ENCODE results near the gene ABCC8. TPM values are rescaled to one million over a fixed set of nuclear protein-coding genes. Genes with fewer than 3 reads are reported as not detected.
A peak's percentile ranks its signal among the peaks of the same experiment; 100 is the strongest.

The ABCC8 gene
- total RNA-seq, 1 experiment from 2014 or later, result 7.3 TPM

GRCh38 chr11:17388609-17389210 is 87.9 kb downstream of the ABCC8 start, which contains the start of gene KCNJ11:
Gene KCNJ11, minus strand, starts transcription at chr11:17388659. Its CDS starts 568 bp downstream, at chr11:17388091.
- Mint-ChIP-seq H3K9me3 (no peaks in the 10 kb centered on the region), H3K4me3 (peak within 1 kb of the TSS; percentile 67), H3K4me1 (peaks cover 6% of the 10 kb centered on the region), H3K36me3 (peaks cover 10% of the 10 kb centered on the region; the same call in 1 of the 2 replicates), H3K27ac (no peak within 1 kb of the TSS), H3K27me3 (ENCODE audit: low read depth) (peaks cover 20% of the 10 kb centered on the region)
- ATAC-seq (peak; percentile 40), DNase-seq (ENCODE audit: low spot score) (peak; percentile 57)
- ChIA-PET POLR2A (no interaction called here), CTCF (interaction anchor here (0.5 to 2.5 kb wide), 42 partner anchors 9 to 380 kb away, joined by 3 to 32 read pairs (median 5); partner anchors contain the start of genes ABCC8, MYOD1, NUCB2 and OTOG)
- TF ChIP-seq IRF2 (CRISPR knock-in tag; IDR thresholded peaks at IDR 0.05; ENCODE audit: borderline replicate concordance, low read depth) (no peak), SOX15 (CRISPR knock-in tag; IDR thresholded peaks at IDR 0.05) (no peak), SP1 (CRISPR knock-in tag; conservative IDR thresholded peaks at IDR 0.05) (0 out of 2 replicates have a peak, but pooled peaks have one; percentile 13), ZNF423 (CRISPR knock-in tag; IDR thresholded peaks at IDR 0.05) (0 out of 2 replicates have a peak, but pooled peaks have one; percentile 6), JUN (CRISPR knock-in tag; IDR thresholded peaks at IDR 0.05) (no peak), TEAD1 (CRISPR knock-in tag; IDR thresholded peaks at IDR 0.05) (no peak), ZNF281 (CRISPR knock-in tag; IDR thresholded peaks at IDR 0.05) (no peak), HMGXB4 (CRISPR knock-in tag; IDR thresholded peaks at IDR 0.05) (0 out of 2 replicates have a peak, but pooled peaks have one; percentile 9)

GRCh38 chr11:17387811-17388210 is 88.8 kb downstream of the ABCC8 start:
- H3K36me3 Mint-ChIP-seq, result peaks cover 10% of the 10 kb centered on the region; the same call in 1 of the 2 replicates
- ChIA-PET CTCF (interaction anchor here (0.8 to 2.5 kb wide), 15 partner anchors 30 to 177 kb away, joined by 3 to 32 read pairs (median 11); partner anchors contain the start of genes ABCC8 and NUCB2), POLR2A (no interaction called here)
- H3K9me3 Mint-ChIP-seq, result no peaks in the 10 kb centered on the region
- H3K27ac Mint-ChIP-seq, result no peak overlapping the region
- peaks cover 6% of the 10 kb centered on the region for H3K4me1 Mint-ChIP-seq
- peaks cover 20% of the 10 kb centered on the region for H3K27me3 Mint-ChIP-seq (ENCODE audit: low read depth)
- ATAC-seq (no peak), DNase-seq (ENCODE audit: low spot score) (no peak)
- H3K4me3 Mint-ChIP-seq, result peak overlapping the region; percentile 65
- TF ChIP-seq ZNF425 (CRISPR knock-in tag; conservative IDR thresholded peaks at IDR 0.05) (no peak), E2F5 (CRISPR knock-in tag; IDR thresholded peaks at IDR 0.05) (no peak), JUN (CRISPR knock-in tag; IDR thresholded peaks at IDR 0.05) (no peak), NR1H2 (CRISPR knock-in tag; IDR thresholded peaks at IDR 0.05) (no peak), ATF1 (CRISPR knock-in tag; IDR thresholded peaks at IDR 0.05) (no peak), FOXK1 (CRISPR knock-in tag; IDR thresholded peaks at IDR 0.05) (no peak), SOX15 (CRISPR knock-in tag; IDR thresholded peaks at IDR 0.05) (no peak), ATF2 (CRISPR knock-in tag; IDR thresholded peaks at IDR 0.05; ENCODE audit: borderline replicate concordance, low read depth) (no peak), FOXP1 (CRISPR knock-in tag; IDR thresholded peaks at IDR 0.05; ENCODE audit: borderline replicate concordance) (no peak), HMGA2 (CRISPR knock-in tag; IDR thresholded peaks at IDR 0.05) (no peak), NR2C2 (CRISPR knock-in tag; IDR thresholded peaks at IDR 0.05) (no peak), FOXJ3 (CRISPR knock-in tag; IDR thresholded peaks at IDR 0.05; ENCODE audit: borderline replicate concordance) (no peak), TEAD1 (CRISPR knock-in tag; IDR thresholded peaks at IDR 0.05) (no peak), MAX (CRISPR knock-in tag; IDR thresholded peaks at IDR 0.05) (no peak)
- TF ChIP-seq, protein P1, sequence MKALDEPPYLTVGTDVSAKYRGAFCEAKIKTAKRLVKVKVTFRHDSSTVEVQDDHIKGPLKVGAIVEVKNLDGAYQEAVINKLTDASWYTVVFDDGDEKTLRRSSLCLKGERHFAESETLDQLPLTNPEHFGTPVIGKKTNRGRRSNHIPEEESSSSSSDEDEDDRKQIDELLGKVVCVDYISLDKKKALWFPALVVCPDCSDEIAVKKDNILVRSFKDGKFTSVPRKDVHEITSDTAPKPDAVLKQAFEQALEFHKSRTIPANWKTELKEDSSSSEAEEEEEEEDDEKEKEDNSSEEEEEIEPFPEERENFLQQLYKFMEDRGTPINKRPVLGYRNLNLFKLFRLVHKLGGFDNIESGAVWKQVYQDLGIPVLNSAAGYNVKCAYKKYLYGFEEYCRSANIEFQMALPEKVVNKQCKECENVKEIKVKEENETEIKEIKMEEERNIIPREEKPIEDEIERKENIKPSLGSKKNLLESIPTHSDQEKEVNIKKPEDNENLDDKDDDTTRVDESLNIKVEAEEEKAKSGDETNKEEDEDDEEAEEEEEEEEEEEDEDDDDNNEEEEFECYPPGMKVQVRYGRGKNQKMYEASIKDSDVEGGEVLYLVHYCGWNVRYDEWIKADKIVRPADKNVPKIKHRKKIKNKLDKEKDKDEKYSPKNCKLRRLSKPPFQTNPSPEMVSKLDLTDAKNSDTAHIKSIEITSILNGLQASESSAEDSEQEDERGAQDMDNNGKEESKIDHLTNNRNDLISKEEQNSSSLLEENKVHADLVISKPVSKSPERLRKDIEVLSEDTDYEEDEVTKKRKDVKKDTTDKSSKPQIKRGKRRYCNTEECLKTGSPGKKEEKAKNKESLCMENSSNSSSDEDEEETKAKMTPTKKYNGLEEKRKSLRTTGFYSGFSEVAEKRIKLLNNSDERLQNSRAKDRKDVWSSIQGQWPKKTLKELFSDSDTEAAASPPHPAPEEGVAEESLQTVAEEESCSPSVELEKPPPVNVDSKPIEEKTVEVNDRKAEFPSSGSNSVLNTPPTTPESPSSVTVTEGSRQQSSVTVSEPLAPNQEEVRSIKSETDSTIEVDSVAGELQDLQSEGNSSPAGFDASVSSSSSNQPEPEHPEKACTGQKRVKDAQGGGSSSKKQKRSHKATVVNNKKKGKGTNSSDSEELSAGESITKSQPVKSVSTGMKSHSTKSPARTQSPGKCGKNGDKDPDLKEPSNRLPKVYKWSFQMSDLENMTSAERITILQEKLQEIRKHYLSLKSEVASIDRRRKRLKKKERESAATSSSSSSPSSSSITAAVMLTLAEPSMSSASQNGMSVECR (CRISPR knock-in tag; IDR thresholded peaks at IDR 0.05; ENCODE audit: borderline replicate concordance), result no peak

Data from WTC11 (cell line).